Activated naive CD4-positive, alpha-beta T cell treated with anti-CD3 and anti-CD28 coated beads, Interleukin-2, amount 50 U/mL, for 24 hours (primary cell): ENCODE measurements around the gene PRAMEF8.
"Not testable (repeated sequence)": the region's sequence is repeated elsewhere in the genome, so short reads cannot be mapped to it uniquely, and the experiment has no call there.

Experiments used
- H3K27ac Mint-ChIP-seq: one replicate; pipeline ENCODE4 v1.8.0; 2021; ENCODE audit warnings: mild to moderate bottlenecking, mixed read lengths
- H3K27me3 Mint-ChIP-seq: one replicate; pipeline ENCODE4 v1.8.0; 2021; ENCODE audit warnings: mixed read lengths
- H3K36me3 Mint-ChIP-seq: one replicate; pipeline ENCODE4 v1.8.0; 2021; ENCODE audit warnings: mixed read lengths
- H3K4me1 Mint-ChIP-seq: one replicate; pipeline ENCODE4 v1.8.0; 2021; ENCODE audit warnings: mixed read lengths
- H3K4me3 Mint-ChIP-seq: one replicate; pipeline ENCODE4 v1.8.0; 2021; ENCODE audit warnings: mild to moderate bottlenecking, mixed read lengths
- H3K9me3 Mint-ChIP-seq: one replicate; pipeline ENCODE4 v1.8.0; 2021; ENCODE audit warnings: mixed read lengths

The PRAMEF8 gene

DNA sequence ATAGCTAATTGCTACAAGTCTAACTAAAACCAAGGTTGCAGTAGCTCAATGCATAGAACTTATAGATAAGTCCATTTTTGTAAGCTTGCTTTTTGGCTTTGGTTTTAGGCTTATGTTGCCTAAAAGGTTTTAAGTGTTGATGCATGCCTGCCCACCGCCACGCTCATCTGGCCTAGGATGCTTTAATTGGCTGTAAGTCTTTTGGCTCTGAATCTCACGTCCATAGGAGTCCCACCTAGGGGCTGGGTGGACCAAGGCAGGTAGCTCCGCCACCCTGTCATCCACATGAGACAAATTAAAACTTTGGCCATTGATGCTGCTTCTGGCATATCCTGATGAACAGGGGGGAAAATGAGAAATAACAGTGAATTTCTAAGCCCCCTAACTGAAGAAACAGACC lies 47.4 kb downstream of the PRAMEF8 start:
- not testable (repeated sequence) for H3K4me3 Mint-ChIP-seq, H3K36me3 Mint-ChIP-seq, H3K27ac Mint-ChIP-seq, H3K4me1 Mint-ChIP-seq, H3K27me3 Mint-ChIP-seq, H3K9me3 Mint-ChIP-seq

DNA sequence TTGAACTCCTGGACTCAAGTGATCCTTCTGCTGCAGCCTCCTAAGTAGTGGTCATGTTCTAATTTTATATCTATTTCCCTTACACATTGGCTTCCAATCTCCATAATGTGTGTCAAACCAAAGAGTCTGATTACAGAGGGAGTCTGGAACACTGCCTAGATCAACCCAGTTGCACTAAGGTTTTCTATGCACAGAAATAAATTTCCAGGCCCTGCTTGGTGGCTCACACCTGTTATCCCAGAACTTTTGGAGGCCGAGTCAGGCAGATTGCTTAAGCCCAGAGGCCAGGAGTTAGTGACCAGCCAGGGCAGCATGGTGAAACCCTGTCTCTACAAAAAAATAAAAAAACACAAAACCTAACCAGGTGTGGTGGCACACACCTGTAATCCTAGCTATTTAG lies 50.9 kb downstream of the PRAMEF8 start:
- H3K9me3 Mint-ChIP-seq, H3K4me1 Mint-ChIP-seq, H3K27ac Mint-ChIP-seq, H3K4me3 Mint-ChIP-seq, H3K27me3 Mint-ChIP-seq, H3K36me3 Mint-ChIP-seq: not testable (repeated sequence)

- not testable (repeated sequence) for H3K27ac Mint-ChIP-seq, H3K9me3 Mint-ChIP-seq, H3K27me3 Mint-ChIP-seq, H3K4me1 Mint-ChIP-seq, H3K4me3 Mint-ChIP-seq, H3K36me3 Mint-ChIP-seq
Measured at GRCh38 chr1:13232056-13232455, 52.9 kb downstream of the PRAMEF8 start.
